Fibroblast of the conjunctiva (primary cell): ENCODE results near the gene SF3A2.

Experiments used
- DNase-seq: peaks from one replicate; pipeline ENCODE4 v3.0.0-alpha.2; 2010; ENCODE audit warnings: low read depth

SF3A2 gene

GRCh38 chr19:2253106-2254063 lies 16.8 kb downstream of the SF3A2 start:
- no peak for DNase-seq

GRCh38 chr19:2254064-2254872 lies 17.6 kb downstream of the SF3A2 start:
- DNase-seq = no peak

- no peak for DNase-seq
These were observed 18.7 kb downstream of the SF3A2 start for GRCh38 chr19:2255112-2255845.

GRCh38 chr19:2255982-2256685 lies 19.5 kb downstream of the SF3A2 start, which contains the start of gene JSRP1:
Gene JSRP1 (minus strand): TSS chr19:2256417. CDS start chr19:2255314, 1,103 bp downstream.
- no peak for DNase-seq

- no peak for DNase-seq
These were observed 22.7 kb downstream of the SF3A2 start for GRCh38 chr19:2259336-2259735.

GRCh38 chr19:2260341-2260805 lies 23.7 kb downstream of the SF3A2 start:
- no peak for DNase-seq

GRCh38 chr19:2261438-2262172 lies 25.0 kb downstream of the SF3A2 start:
- no peak for DNase-seq

- DNase-seq = peak; percentile 55
These were observed 29.8 kb downstream of the SF3A2 start for GRCh38 chr19:2266183-2266993.

GRCh38 chr19:2268480-2268830 lies 31.8 kb downstream of the SF3A2 start:
- DNase-seq = no peak

- DNase-seq = no peak
These were observed 32.2 kb downstream of the SF3A2 start for GRCh38 chr19:2268861-2269243.

GRCh38 chr19:2269244-2270156 lies 32.9 kb downstream of the SF3A2 start:
- peak; percentile 93 for DNase-seq

- no peak for DNase-seq
These were observed 33.5 kb downstream of the SF3A2 start for GRCh38 chr19:2270157-2270422.

- peak; percentile 71 for DNase-seq
These were observed 34.0 kb downstream of the SF3A2 start for GRCh38 chr19:2270423-2271233.

- peak; percentile 38 for DNase-seq
These were observed 34.8 kb downstream of the SF3A2 start for GRCh38 chr19:2271234-2272103.

- DNase-seq = peak; percentile 63
These were observed 36.9 kb downstream of the SF3A2 start for GRCh38 chr19:2273356-2274184.

GRCh38 chr19:2274185-2274711 lies 37.6 kb downstream of the SF3A2 start:
- no peak for DNase-seq
